Fibroblast of skin of right biceps (primary cell): ENCODE results near the gene CDK5RAP2.

Experiments
- DNase-seq: peaks from one replicate; pipeline ENCODE4 v3.0.0-alpha.2; 2013

The CDK5RAP2 gene

DNA sequence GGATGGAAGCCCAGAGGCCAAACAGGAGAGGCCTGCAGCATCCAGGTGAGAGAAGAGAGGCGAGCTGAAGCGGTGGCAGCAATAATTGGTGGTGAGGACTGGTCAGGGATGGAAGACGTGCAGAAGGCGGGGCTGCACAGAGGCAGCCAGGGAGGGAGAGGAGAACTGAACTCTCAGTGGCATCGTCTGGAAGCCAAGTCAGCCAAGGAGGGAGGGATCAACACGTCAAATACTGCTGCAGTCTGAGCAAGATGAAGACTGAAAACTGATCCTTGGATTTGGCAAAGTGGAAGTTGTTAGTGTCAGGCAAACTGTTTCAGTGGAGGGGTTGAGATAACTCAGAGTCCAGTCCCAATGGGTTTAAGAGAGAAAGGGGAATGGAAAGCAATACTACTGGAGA lies 145.4 kb downstream of the CDK5RAP2 start:
- DNase-seq: peak; percentile 61

GRCh38 chr9:120433701-120434100 lies 146.3 kb downstream of the CDK5RAP2 start:
- DNase-seq: no peak

GRCh38 chr9:120432600-120432999 lies 147.4 kb downstream of the CDK5RAP2 start:
- no peak for DNase-seq

GRCh38 chr9:120431268-120431667 lies 148.7 kb downstream of the CDK5RAP2 start:
- DNase-seq: no peak

- no peak for DNase-seq
These were observed 155.7 kb downstream of the CDK5RAP2 start for GRCh38 chr9:120424248-120424647.

GRCh38 chr9:120423812-120424211 lies 156.2 kb downstream of the CDK5RAP2 start:
- no peak for DNase-seq

DNA sequence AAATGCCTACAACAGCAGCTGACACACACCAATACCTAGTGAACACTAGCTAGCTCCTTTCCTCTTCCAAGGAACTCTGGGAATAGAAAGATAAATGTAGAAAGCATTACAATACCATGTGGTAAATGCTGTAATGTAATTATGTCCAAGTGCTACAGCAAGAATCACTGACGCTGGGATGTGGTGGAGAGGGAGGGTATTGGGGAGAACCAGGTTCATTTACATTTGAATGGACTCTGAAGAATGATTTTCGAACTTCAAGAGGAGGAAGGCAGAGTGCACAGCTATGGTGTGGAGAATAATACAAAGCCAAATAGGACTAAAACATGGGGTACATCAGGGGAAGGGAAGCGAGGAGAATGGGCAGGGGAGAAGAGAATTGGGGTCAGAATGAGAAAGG lies 158.0 kb downstream of the CDK5RAP2 start:
- no peak for DNase-seq

DNA sequence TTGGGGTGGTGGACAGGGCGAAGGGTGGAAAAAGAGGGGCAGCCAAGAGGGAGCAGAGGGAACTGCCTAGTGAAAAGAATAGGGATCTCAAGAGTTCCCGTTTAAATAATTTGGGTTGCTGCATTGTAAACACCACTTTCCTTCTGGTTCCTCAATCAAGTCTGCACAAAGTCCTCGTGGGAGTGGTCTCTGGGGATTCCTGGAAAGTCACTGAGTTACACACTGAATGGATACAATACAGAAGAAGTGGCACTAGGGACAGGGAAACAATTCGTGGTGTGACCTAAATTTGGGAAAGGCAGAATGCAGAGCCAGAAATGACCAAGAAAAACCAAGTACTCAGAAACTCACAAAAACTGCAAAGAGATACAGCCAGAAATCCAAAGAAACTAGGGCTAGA lies 161.7 kb downstream of the CDK5RAP2 start:
- DNase-seq: no peak

GRCh38 chr9:120416781-120417427 lies 163.1 kb downstream of the CDK5RAP2 start:
- DNase-seq: peak; percentile 39

DNA sequence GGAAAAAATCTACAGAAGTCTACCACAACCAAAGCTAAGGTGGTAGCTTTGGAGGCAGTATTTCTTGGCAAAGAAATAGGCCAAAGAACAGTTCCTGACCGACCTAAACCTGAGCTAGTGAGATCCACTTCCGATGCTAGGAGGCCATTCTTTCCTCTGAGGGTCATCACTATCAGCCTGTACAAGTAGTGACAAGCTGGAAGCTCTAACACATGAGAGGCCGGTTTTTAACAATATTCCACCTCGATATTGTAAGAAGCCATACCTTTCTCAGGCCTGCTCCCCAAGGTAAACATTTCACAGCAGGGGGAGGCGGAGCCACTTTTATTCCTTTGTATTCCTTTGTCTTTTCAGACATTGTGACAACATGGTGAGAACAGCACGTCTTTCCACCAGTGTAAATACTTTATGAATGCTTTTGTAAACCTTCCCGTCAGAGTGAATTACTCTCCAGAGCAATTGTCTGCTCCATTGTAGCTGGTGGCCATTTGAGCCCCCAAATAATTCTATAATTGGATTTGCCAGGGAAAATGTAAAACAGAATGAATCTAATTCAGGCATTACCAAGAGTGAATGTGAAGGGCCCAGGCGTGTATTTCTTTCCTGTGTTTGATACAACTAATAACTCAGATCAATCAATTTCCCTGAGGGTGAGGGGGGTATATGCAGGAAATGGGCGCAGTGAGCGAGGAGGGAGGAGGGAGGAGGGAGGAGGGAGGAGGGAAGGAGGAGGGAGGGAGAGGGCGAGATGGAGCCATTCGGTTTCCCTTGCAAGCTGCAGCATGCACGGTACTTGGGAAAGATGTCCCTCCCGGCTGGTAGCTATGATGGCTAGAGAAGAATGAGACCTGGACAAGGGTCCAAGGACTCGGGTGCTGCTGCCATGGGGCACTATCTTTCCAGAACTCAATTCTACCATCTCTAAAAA lies 166.6 kb downstream of the CDK5RAP2 start:
- DNase-seq: no peak

DNA sequence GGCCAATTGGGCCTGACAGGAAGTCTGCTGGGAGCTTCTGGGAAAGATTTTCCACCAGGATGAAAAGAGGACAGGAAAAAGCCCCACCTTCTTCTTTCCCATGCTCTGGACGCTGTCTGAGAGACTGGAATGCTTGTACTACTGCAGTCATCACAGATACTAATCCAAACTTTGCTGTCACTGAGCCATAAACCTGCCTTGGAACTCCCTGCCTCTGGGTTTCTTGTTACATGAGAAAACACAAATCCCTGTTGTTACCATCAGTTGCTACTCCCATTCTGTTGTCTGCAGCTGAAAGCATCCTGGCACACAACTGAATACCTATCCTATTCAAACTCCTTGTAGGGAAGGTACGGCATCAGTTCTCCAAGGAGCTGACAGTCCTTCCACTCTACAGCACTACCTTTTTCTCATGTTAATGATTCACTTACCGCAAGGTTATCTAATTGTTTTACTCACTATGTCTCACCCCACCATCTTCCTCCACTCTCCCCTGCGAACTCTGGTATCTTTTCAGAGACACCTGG lies 167.5 kb downstream of the CDK5RAP2 start:
- peak; percentile 82 for DNase-seq

GRCh38 chr9:120411862-120412424 lies 168.0 kb downstream of the CDK5RAP2 start:
- no peak for DNase-seq

DNA sequence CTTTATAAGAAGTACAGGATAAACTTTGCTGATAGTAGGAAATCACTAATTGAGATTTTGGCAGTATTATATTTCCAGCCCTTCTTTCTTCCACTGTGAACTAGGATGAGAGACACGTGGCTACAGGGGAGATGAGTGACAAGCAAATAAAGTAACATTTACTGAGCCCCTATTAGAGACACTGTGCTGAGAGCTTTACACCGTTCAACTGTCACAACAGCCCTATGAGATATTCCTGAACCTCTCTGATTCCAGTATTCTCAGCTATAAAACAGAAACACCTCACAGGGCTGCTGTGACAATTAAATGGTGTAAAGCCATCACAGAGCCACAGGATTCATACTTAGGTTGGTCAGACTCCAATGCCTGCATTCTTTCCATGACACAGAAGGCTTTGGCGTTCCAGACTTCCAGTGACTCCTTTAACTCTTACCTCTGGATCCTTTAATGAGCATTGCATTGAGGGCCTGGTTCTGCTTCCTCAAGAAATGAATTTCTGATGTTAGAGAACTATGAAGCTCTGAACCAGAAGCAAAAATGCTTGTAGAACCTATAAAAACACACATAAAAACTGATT lies 169.0 kb downstream of the CDK5RAP2 start:
- DNase-seq: peak; percentile 57

DNA sequence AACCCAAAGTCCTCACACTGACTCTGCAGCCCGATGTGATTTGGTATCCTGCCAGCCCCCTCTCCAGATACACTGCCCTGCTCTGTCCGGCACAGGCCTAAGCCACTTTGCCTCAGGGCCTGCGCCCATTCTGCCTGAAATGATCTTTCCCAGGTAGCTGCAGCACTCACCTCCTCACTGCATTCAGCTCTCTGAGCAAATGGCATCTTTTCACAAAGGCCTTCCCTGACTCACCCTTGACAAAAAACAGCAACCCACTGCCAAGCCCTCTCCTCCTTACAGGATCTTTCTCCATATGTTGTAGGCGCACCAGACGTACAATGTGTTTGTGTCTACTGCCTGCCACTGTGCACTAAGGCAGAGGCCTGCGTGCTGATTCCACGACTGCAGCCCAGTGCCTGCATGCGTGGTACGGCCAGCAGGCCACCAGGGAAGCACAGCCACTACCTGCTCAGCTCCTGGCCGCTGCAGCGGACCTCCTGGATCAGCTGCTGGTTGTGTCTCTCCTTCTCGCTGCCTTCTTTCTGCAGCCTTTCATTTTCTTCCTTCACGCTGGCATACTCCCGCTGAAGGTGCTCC lies 171.2 kb downstream of the CDK5RAP2 start:
- DNase-seq: no peak

- no peak for DNase-seq
These were observed 174.1 kb downstream of the CDK5RAP2 start for GRCh38 chr9:120405860-120406259.

- DNase-seq: no peak
These were observed 174.8 kb downstream of the CDK5RAP2 start for GRCh38 chr9:120405134-120405533.

DNA sequence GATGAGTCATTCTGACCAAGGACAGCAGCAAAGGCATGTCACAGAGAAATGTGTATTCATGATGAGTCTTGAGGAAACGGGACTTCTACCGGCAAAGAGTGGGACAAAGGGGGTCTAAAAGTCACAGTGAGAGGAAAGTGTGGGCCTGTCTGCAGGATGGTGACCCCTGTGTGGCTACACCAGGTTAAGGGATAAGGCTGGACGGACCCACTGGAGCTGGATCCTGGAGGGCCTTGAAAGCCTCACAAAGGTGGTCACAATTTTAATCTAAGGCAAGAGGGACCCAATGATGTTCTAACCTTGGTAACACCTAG lies 176.5 kb downstream of the CDK5RAP2 start:
- no peak for DNase-seq

DNA sequence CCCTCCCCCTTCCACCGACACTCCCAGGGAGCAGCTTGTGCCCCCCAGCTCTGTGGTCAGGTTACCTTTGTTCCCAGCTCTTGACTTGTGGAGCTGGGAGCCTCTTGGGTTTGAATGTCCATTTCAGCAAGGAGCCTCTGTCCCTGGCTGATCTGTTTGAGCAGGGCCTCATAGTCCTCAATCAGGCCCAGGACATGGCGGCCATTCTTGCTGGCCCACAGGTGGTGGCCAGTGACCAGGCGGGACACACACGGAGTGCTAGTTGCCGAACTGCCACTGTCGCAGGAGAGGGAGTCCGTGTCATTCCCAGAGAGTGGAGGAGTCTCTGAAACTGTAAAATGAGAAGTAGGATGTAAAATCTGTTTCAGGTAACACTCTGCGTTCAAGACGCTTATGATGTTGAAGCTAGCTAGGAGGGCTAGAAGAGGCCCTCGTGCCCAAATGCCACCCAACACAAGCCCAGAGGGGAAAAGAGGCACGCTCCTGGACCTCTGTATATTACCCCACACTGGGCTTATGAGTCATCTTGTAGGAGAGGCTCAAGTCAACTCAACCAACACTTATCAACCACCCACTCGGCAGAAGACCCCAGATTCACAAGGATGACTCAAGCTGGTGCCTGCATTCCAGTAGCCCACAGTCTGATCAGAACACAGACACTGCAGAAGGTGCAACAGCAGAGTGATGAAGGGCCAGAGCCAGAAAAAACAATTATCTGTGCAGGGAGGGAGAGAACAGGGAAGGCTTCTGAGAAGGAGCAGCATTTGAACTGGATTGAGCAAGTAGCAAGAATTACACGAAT lies 177.0 kb downstream of the CDK5RAP2 start:
- DNase-seq: peak; percentile 100

GRCh38 chr9:120399940-120400339 lies 180.0 kb downstream of the CDK5RAP2 start:
- DNase-seq: no peak

DNA sequence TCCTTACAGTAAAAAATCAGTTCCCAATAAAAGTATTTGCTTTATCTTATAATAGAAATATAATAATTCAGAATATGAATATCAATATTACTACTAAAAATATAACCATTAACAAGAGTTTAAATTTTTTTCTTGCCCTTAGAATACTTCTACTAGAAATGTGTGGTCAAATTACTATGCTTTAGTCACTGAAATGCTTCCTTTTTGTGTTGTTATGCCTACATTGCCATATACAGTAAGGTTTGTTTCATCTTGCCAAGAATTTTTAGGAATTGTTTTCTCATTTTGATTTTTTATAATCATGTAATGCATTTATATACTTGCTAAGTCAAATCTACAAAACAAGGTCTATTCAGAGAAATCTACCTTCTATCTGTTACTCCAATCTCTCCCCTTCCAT lies 181.7 kb downstream of the CDK5RAP2 start:
- DNase-seq: no peak

GRCh38 chr9:120397453-120397852 lies 182.5 kb downstream of the CDK5RAP2 start:
- no peak for DNase-seq

GRCh38 chr9:120396931-120397330 lies 183.0 kb downstream of the CDK5RAP2 start:
- no peak for DNase-seq
